ENCODE results near the gene PPIL6. TPM values are rescaled to one million over a fixed set of nuclear protein-coding genes. Genes with fewer than 3 reads are reported as not detected.

PPIL6 gene
- total RNA-seq, 2 experiments from 2014 or later, result 0.84 to 1.3 TPM

DNA sequence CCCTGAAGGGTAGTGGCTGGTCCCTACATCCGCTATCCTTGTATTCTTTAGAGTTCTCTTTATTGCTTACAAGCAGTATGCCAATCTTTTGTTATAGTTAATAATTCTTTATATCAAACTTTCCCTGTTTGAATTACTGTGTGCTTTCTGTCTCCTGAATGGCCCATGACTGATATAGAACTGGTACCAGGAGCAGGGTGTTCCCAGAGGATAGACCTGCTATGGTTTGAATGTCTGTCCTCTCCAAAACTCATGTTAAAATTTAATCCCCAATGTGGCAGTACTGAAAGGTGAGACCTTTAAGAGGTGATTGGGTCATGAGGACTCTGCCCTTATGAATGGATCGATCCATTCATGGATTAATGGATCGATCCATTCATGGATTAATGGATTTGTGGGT, 84.2 kb downstream of the PPIL6 start:
- Histone ChIP-seq H3K36me3 (ENCODE audit: insufficient read depth, low read length) (peaks cover 55% of the 10 kb centered on the region), H3K4me1 (ENCODE audit: insufficient read depth, low read length) (no peaks in the 10 kb centered on the region), H3K27me3 (ENCODE audit: control insufficient read depth in 1 of 2, insufficient read depth in 2 of 2, low read length in 2 of 2) (no peaks in the 10 kb centered on the region), H3K4me3 (ENCODE audit: low read length) (no peak overlapping the region), H3K9me3 (ENCODE audit: control insufficient read depth in 1 of 2, insufficient read depth in 1 of 2, low read length in 2 of 2) (peaks cover 0 to 12% of the 10 kb centered on the region in 2 experiments), H3K27ac (ENCODE audit: low read depth in 1 of 2, low read length in 2 of 2) (no peak overlapping the region)
- H3K4me3 Mint-ChIP-seq, result no peak overlapping the region
- ChIA-PET POLR2A (no interaction called here), CTCF (interaction anchor here (1.8 kb wide), 1 partner anchor 27 kb away, joined by 7 read pairs; no protein-coding TSS in a partner anchor)
- peaks cover 85% of the 10 kb centered on the region for H3K36me3 Mint-ChIP-seq (ENCODE audit: low read depth)
- H3K4me1 Mint-ChIP-seq (ENCODE audit: low read depth), result peaks cover 13% of the 10 kb centered on the region
- no peaks in the 10 kb centered on the region for H3K9me3 Mint-ChIP-seq
- intact Hi-C loops (cut with DNase I, micrococcal nuclease), result no loop called here
- ATAC-seq (ENCODE audit: poor library complexity), result no peak
- H3K27ac Mint-ChIP-seq, result no peak overlapping the region
- H3K27me3 Mint-ChIP-seq, result no peaks in the 10 kb centered on the region
- TF ChIP-seq, protein P1, sequence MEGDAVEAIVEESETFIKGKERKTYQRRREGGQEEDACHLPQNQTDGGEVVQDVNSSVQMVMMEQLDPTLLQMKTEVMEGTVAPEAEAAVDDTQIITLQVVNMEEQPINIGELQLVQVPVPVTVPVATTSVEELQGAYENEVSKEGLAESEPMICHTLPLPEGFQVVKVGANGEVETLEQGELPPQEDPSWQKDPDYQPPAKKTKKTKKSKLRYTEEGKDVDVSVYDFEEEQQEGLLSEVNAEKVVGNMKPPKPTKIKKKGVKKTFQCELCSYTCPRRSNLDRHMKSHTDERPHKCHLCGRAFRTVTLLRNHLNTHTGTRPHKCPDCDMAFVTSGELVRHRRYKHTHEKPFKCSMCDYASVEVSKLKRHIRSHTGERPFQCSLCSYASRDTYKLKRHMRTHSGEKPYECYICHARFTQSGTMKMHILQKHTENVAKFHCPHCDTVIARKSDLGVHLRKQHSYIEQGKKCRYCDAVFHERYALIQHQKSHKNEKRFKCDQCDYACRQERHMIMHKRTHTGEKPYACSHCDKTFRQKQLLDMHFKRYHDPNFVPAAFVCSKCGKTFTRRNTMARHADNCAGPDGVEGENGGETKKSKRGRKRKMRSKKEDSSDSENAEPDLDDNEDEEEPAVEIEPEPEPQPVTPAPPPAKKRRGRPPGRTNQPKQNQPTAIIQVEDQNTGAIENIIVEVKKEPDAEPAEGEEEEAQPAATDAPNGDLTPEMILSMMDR (IDR thresholded peaks at IDR 0.05), result no peak
- no peak for DNase-seq

DNA sequence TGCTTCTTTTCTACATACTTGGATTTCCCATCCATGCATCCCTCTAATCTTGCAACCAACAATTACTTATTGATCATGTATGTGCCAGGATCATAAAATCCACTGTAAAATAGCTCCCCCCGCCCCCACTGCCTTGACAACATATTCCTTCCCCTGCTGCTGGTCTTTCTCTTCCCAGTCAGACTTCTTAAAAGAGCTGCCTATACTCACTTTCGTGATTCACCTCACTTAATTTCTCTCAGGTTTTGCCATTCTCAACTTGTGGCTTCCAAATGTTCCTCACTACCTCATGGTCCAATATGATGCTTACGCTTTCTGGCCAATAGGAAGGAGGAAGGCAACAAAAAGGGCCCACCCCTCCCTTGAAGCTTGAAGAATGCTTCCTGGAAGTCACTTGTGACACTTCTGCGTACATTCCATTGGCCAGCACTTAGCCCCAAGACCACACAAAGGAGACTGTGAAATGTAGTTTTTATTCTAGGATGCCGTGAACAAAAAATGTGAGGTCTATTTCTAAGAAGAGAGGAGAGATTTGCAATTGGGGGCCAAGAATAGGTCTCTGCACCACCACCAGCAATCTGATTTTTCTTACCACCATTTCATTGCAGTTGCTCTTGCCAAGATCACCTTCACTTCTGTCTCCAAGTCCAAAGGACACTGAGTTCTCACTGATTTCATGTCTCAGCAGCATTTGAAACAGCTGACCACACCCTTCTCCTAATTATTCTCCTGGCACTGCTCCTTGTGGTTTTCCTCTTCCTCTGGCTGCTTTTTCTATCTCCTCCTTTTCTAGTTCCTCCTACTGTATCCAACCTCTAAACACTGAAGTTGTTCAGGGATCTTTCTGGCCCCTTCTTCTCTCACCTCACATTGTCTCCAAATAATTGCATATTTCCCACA, 88.9 kb downstream of the PPIL6 start:
- DNase-seq (no peak), ATAC-seq (ENCODE audit: poor library complexity) (no peak)
- H3K36me3 Mint-ChIP-seq (ENCODE audit: low read depth), result peaks cover 37% of the 10 kb centered on the region
- no peak overlapping the region for H3K4me3 ChIP-seq (ENCODE audit: low read length)
- H3K4me3 Mint-ChIP-seq, result no peak overlapping the region
- H3K27me3 Mint-ChIP-seq, result no peaks in the 10 kb centered on the region
- CTCF ChIA-PET, result interaction anchor here (0.9 kb wide), 1 partner anchor 354 kb away, joined by 3 read pairs; no protein-coding TSS in a partner anchor
- peaks cover 11% of the 10 kb centered on the region for H3K36me3 ChIP-seq (ENCODE audit: insufficient read depth, low read length)
- peaks cover 14% of the 10 kb centered on the region for H3K4me1 Mint-ChIP-seq (ENCODE audit: low read depth)
- TF ChIP-seq, protein P1 (IDR thresholded peaks at IDR 0.05), result no peak
- H3K27ac Mint-ChIP-seq, result no peak overlapping the region
- POLR2A ChIA-PET, result no interaction called here
- intact Hi-C loops (cut with DNase I, micrococcal nuclease), result no loop called here
- H3K9me3 ChIP-seq (ENCODE audit: control insufficient read depth in 1 of 2, insufficient read depth in 1 of 2, low read length in 2 of 2), result peaks cover 0 to 4% of the 10 kb centered on the region in 2 experiments
- no peaks in the 10 kb centered on the region for H3K4me1 ChIP-seq (ENCODE audit: insufficient read depth, low read length)
- H3K27me3 ChIP-seq (ENCODE audit: control insufficient read depth in 1 of 2, insufficient read depth in 2 of 2, low read length in 2 of 2), result no peaks in the 10 kb centered on the region
- H3K9me3 Mint-ChIP-seq, result no peaks in the 10 kb centered on the region
- no peak overlapping the region for H3K27ac ChIP-seq (ENCODE audit: low read depth in 1 of 2, low read length in 2 of 2)

DNA sequence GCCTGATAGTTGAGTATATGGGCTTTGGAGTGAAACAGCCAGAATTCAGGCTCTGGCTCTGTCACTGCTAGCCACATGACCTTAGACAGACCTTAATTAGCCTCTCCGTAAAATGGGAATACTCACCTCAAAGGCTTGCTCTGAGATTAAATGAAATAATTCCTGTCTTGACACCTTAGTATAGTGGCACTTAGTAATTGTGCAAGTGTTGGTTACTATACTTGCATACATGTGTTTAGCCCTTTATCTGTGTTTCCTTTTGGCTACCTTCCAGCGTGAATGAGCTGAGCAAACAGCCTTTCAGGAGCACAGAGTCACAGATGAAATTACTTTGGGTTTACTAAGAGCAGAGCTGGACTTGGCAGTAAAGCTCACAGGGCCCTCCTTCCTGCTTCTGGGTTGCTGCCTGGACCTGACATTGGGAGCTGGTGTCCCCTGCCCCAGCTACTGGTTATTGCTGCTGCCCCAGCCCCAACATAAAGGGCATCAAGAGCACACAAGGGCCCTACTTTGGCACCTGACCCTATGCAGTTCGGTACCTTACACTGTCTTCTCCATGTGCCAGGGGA, 90.9 kb downstream of the PPIL6 start:
- Mint-ChIP-seq H3K4me3 (no peak overlapping the region), H3K27ac (no peak overlapping the region), H3K9me3 (no peaks in the 10 kb centered on the region), H3K27me3 (no peaks in the 10 kb centered on the region), H3K4me1 (ENCODE audit: low read depth) (peaks cover 14% of the 10 kb centered on the region), H3K36me3 (ENCODE audit: low read depth) (peaks cover 17% of the 10 kb centered on the region)
- ATAC-seq (ENCODE audit: poor library complexity) (no peak), DNase-seq (no peak)
- CTCF ChIA-PET, result no interaction called here
- H3K9me3 ChIP-seq (ENCODE audit: control insufficient read depth in 1 of 2, insufficient read depth in 1 of 2, low read length in 2 of 2), result no peaks in the 10 kb centered on the region
- no peak overlapping the region for H3K27ac ChIP-seq (ENCODE audit: low read depth in 1 of 2, low read length in 2 of 2)
- H3K36me3 ChIP-seq (ENCODE audit: insufficient read depth, low read length), result no peaks in the 10 kb centered on the region
- no peaks in the 10 kb centered on the region for H3K27me3 ChIP-seq (ENCODE audit: control insufficient read depth in 1 of 2, insufficient read depth in 2 of 2, low read length in 2 of 2)
- intact Hi-C loops (cut with DNase I, micrococcal nuclease), result no loop called here
- no peaks in the 10 kb centered on the region for H3K4me1 ChIP-seq (ENCODE audit: insufficient read depth, low read length)
- H3K4me3 ChIP-seq (ENCODE audit: low read length), result no peak overlapping the region
- TF ChIP-seq, protein P1 (IDR thresholded peaks at IDR 0.05), result no peak
- POLR2A ChIA-PET, result interaction anchor here (0.6 kb wide), 1 partner anchor 41 kb away, joined by 3 read pairs; no protein-coding TSS in a partner anchor

All from CD4-positive, alpha-beta T cell (primary cell).